HEK293T (cell line): ENCODE data around the gene ADGRA3.

Experiments
- ARNT ChIP-seq: fragments of 450-650 bp; IDR thresholded peaks from 2 replicates; pipeline ENCODE4 v1.6.1; 2017; ENCODE audit warnings: mild to moderate bottlenecking
- BHLHE40 ChIP-seq: fragments of 450-650 bp; IDR thresholded peaks from 2 replicates; pipeline ENCODE4 v1.6.1; 2016; ENCODE audit warnings: mild to moderate bottlenecking, moderate library complexity, borderline replicate concordance
- FOXA1 ChIP-seq: fragments of 450-650 bp; IDR thresholded peaks from 2 replicates; pipeline ENCODE4 v1.6.1; 2016; ENCODE audit warnings: mild to moderate bottlenecking
- HDGF ChIP-seq: fragments of 450-650 bp; IDR thresholded peaks from 2 replicates; pipeline ENCODE4 v1.6.1; 2017; ENCODE audit warnings: antibody characterized with exemption, borderline replicate concordance
- NFRKB ChIP-seq: fragments of 450-650 bp; IDR thresholded peaks from 2 replicates; pipeline ENCODE4 v1.6.1; 2016; ENCODE audit warnings: mild to moderate bottlenecking, moderate library complexity
- SP1 ChIP-seq: fragments of 450-650 bp; IDR thresholded peaks from 2 replicates; pipeline ENCODE4 v1.6.1; 2017
- SUZ12 ChIP-seq: fragments of 450-650 bp; IDR thresholded peaks from 2 replicates; pipeline ENCODE4 v1.6.1; 2016; ENCODE audit warnings: mild to moderate bottlenecking

- TF ChIP-seq SP1 (no peak), BHLHE40 (no peak), FOXA1 (no peak), NFRKB (no peak), HDGF (no peak), ARNT (no peak), SUZ12 (no peak)
Measured at GRCh38 chr4:22463179-22463578, 52.7 kb downstream of the ADGRA3 start.
